Thymus (tissue), 11 donors: ENCODE measurements around the gene PGRMC1. TPM values are rescaled to one million over a fixed set of nuclear protein-coding genes. Genes with fewer than 3 reads are reported as not detected.
A peak's percentile ranks its signal among the peaks of the same experiment; 100 is the strongest.
"Not testable (repeated sequence)": the region's sequence is repeated elsewhere in the genome, so short reads cannot be mapped to it uniquely, and the experiment has no call there.

Experiments used
- DNase-seq, 9 donors: peaks; one replicate each; pipeline ENCODE4 v3.0.0-alpha.2; 2013; ENCODE audit warnings: low spot score in 9 of 9, low read depth in 6 of 9, missing footprints in 1 of 9
- H3K27ac ChIP-seq, 2 donors: one replicate each; pipeline ENCODE4 v1.5.1; 2013; ENCODE audit warnings: control low read depth in 1 of 2, low read depth in 1 of 2, low read length in 1 of 2, mild to moderate bottlenecking in 1 of 2, moderate library complexity in 1 of 2
- H3K27me3 ChIP-seq, 2 donors: one replicate each; pipeline ENCODE4 v1.5.1; 2013; ENCODE audit warnings: low read length in 1 of 2; ENCODE audit not compliant: control insufficient read depth in 2 of 2, insufficient read depth in 1 of 2
- H3K36me3 ChIP-seq, 2 donors: one replicate each; pipeline ENCODE4 v1.5.1; 2013; ENCODE audit warnings: low read length in 1 of 2, mild to moderate bottlenecking in 1 of 2, moderate library complexity in 1 of 2; ENCODE audit not compliant: control insufficient read depth in 2 of 2, insufficient read depth in 2 of 2
- H3K4me1 ChIP-seq, 2 donors: one replicate each; pipeline ENCODE4 v1.5.1; 2013; ENCODE audit warnings: low read length in 2 of 2; ENCODE audit not compliant: control insufficient read depth in 2 of 2, insufficient read depth in 2 of 2
- H3K4me3 ChIP-seq, 2 donors: one replicate each; pipeline ENCODE4 v1.5.1; 2013; ENCODE audit warnings: low read length in 2 of 2, control low read depth in 1 of 2, mild to moderate bottlenecking in 1 of 2
- H3K9me3 ChIP-seq, 2 donors: one replicate each; pipeline ENCODE4 v1.5.1; 2013; ENCODE audit warnings: low read length in 1 of 2, mild to moderate bottlenecking in 1 of 2; ENCODE audit not compliant: control insufficient read depth in 2 of 2, insufficient read depth in 1 of 2
- WGBS: extraction: QIAGEN DNeasy Blood & Tissue Kit; methylation state at CpG from one replicate; pipeline ENCODE4 v1.1.7; 2013; 5-methylcytosine and 5-hydroxymethylcytosine counted together
- polyA plus RNA-seq: library from polyadenylated mRNA; stranded (reverse); fragments of 200-250 nt; gene quantifications from one replicate; pipeline ENCODE4 v1.2.3, GENCODE V29; 2013
- total RNA-seq: library from RNA; stranded (reverse); fragments of 120-200 nt; gene quantifications from one replicate; pipeline ENCODE4 v1.2.4, GENCODE V29; 2013
- donor health status: healthy.

PGRMC1 gene
- total and polyA plus RNA-seq, 2 donors, result 43.1 to 65.4 TPM

GRCh38 chrX:119240356-119240755 is 4.3 kb downstream of the PGRMC1 start:
- no peaks in the 10 kb centered on the region for H3K9me3 ChIP-seq
- WGBS, result 97% methylated on average over 3 of the region's 3 CpGs
- peaks cover 0 to 5% of the 10 kb centered on the region in 2 donors for H3K27me3 ChIP-seq
- no peak overlapping the region for H3K4me3 ChIP-seq
- H3K27ac ChIP-seq, result no peak overlapping the region
- H3K36me3 ChIP-seq, result peaks cover 8 to 17% of the 10 kb centered on the region in 2 donors
- no peak for DNase-seq
- H3K4me1 ChIP-seq, result peaks cover 0 to 10% of the 10 kb centered on the region in 2 donors

GRCh38 chrX:119247702-119248101 is 11.6 kb downstream of the PGRMC1 start:
- Histone ChIP-seq H3K36me3 (peaks cover 3 to 16% of the 10 kb centered on the region in 2 donors), H3K27ac (no peak overlapping the region), H3K9me3 (no peaks in the 10 kb centered on the region), H3K27me3 (no peaks in the 10 kb centered on the region), H3K4me3 (no peak overlapping the region), H3K4me1 (no peaks in the 10 kb centered on the region)
- WGBS, result 80% methylated on average over 3 of the region's 3 CpGs
- no peak for DNase-seq

- 96% methylated on average over 3 of the region's 3 CpGs for WGBS
- no peaks in the 10 kb centered on the region for H3K9me3 ChIP-seq
- H3K27ac ChIP-seq, result no peak overlapping the region
- H3K27me3 ChIP-seq, result no peaks in the 10 kb centered on the region
- no peaks in the 10 kb centered on the region for H3K4me1 ChIP-seq
- no peak for DNase-seq
- H3K4me3 ChIP-seq, result no peak overlapping the region
- peaks cover 0 to 5% of the 10 kb centered on the region in 2 donors for H3K36me3 ChIP-seq
These were observed 13.8 kb downstream of the PGRMC1 start for GRCh38 chrX:119249891-119250290.

- H3K36me3 ChIP-seq, result no peaks in the 10 kb centered on the region
- no peak overlapping the region for H3K27ac ChIP-seq
- H3K27me3 ChIP-seq, result no peaks in the 10 kb centered on the region
- DNase-seq, result no peak
- over 99% methylated on average over 4 of the region's 4 CpGs for WGBS
- no peaks in the 10 kb centered on the region for H3K4me1 ChIP-seq
- no peaks in the 10 kb centered on the region for H3K9me3 ChIP-seq
- no peak overlapping the region for H3K4me3 ChIP-seq
These were observed 15.3 kb downstream of the PGRMC1 start for GRCh38 chrX:119251386-119251785.

- Histone ChIP-seq H3K4me3 (no peak overlapping the region), H3K36me3 (no peaks in the 10 kb centered on the region), H3K27me3 (peaks cover 0 to 2% of the 10 kb centered on the region in 2 donors), H3K9me3 (no peaks in the 10 kb centered on the region), H3K4me1 (no peaks in the 10 kb centered on the region), H3K27ac (no peak overlapping the region)
- DNase-seq, result no peak
- 37% methylated on average over 2 of the region's 2 CpGs for WGBS
These were observed 16.6 kb downstream of the PGRMC1 start for GRCh38 chrX:119252716-119253115.

- Histone ChIP-seq H3K27ac (no peak overlapping the region), H3K27me3 (peaks cover 0 to 11% of the 10 kb centered on the region in 2 donors), H3K9me3 (no peaks in the 10 kb centered on the region), H3K4me1 (no peaks in the 10 kb centered on the region), H3K4me3 (no peak overlapping the region), H3K36me3 (no peaks in the 10 kb centered on the region)
- WGBS, result 32% methylated on average over 5 of the region's 5 CpGs
- DNase-seq, result peak in 2 of 9 donors; percentile 22 to 29
These were observed 30.4 kb downstream of the PGRMC1 start for GRCh38 chrX:119266364-119266995.

- H3K27ac ChIP-seq, H3K4me3 ChIP-seq, H3K4me1 ChIP-seq, DNase-seq, H3K36me3 ChIP-seq, H3K9me3 ChIP-seq: not testable (repeated sequence)
- peaks cover 0 to 14% of the 10 kb centered on the region in 2 donors for H3K27me3 ChIP-seq
- WGBS, result 92% methylated on average over 3 of the region's 3 CpGs
These were observed 31.0 kb downstream of the PGRMC1 start for GRCh38 chrX:119267115-119267514.

- peaks cover 0 to 7% of the 10 kb centered on the region in 2 donors for H3K4me1 ChIP-seq
- DNase-seq, result no peak
These were observed 36.9 kb downstream of the PGRMC1 start for GRCh38 chrX:119272882-119273419.

GRCh38 chrX:119273420-119274192 is 37.5 kb downstream of the PGRMC1 start:
- Histone ChIP-seq H3K9me3 (peaks cover 0 to 1% of the 10 kb centered on the region in 2 donors), H3K27me3 (peaks cover 0 to 32% of the 10 kb centered on the region in 2 donors), H3K36me3 (no peaks in the 10 kb centered on the region), H3K4me1 (peaks cover 0 to 7% of the 10 kb centered on the region in 2 donors), H3K27ac (no peak overlapping the region), H3K4me3 (no peak overlapping the region)
- DNase-seq, result peak in 7 of 9 donors; percentile 8 to 63 (median 30)
- 8% methylated on average over 61 of the region's 61 CpGs for WGBS

More at GRCh38 chrX:119272882-119273419, 36.9 kb downstream of the PGRMC1 start:
- Histone ChIP-seq H3K36me3 (no peaks in the 10 kb centered on the region), H3K9me3 (peaks cover 0 to 1% of the 10 kb centered on the region in 2 donors), H3K27me3 (peaks cover 0 to 32% of the 10 kb centered on the region in 2 donors), H3K4me3 (no peak overlapping the region), H3K27ac (no peak overlapping the region)
- WGBS, result 51% methylated on average over 42 of the region's 42 CpGs
